Ammon's horn (tissue), 1 donor: ENCODE measurements around the gene PGLYRP4.

Experiments
- DNase-seq: peaks from one replicate; pipeline ENCODE4 v3.0.0-alpha.2; 2016; ENCODE audit warnings: low spot score

Gene PGLYRP4

GRCh38 chr1:153375511-153375910 lies 26.9 kb upstream of the PGLYRP4 start, which contains the start of gene S100A12:
TSS of gene S100A12 (minus strand) at chr1:153375621. CDS start at chr1:153374592, 1,029 bp downstream.
- no peak for DNase-seq

GRCh38 chr1:153374071-153374470 lies 25.4 kb upstream of the PGLYRP4 start:
- DNase-seq: no peak

DNA sequence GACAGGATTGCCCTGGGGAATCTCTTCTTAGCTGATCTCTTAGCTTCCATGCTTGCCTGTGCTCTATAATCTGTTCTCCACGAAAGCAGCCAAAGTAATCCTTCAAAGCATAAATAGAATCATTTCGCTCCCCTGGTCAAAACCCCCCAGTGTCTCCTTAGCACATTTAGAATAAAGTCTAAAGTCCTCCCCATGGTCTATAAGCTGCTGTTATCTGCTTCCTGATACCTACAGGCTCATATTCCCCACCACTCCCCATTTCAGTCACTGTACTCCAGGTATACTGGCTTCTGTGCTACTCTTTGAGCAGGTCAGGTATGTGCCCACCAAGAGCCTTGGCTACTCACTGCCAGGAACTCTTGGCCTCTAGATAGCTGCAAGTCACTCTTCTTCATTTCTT lies 23.9 kb upstream of the PGLYRP4 start:
- DNase-seq: no peak

GRCh38 chr1:153371231-153371630 lies 22.6 kb upstream of the PGLYRP4 start:
- no peak for DNase-seq

GRCh38 chr1:153370146-153370545 lies 21.5 kb upstream of the PGLYRP4 start:
- DNase-seq: no peak

GRCh38 chr1:153368495-153368894 lies 19.9 kb upstream of the PGLYRP4 start:
- DNase-seq: no peak

DNA sequence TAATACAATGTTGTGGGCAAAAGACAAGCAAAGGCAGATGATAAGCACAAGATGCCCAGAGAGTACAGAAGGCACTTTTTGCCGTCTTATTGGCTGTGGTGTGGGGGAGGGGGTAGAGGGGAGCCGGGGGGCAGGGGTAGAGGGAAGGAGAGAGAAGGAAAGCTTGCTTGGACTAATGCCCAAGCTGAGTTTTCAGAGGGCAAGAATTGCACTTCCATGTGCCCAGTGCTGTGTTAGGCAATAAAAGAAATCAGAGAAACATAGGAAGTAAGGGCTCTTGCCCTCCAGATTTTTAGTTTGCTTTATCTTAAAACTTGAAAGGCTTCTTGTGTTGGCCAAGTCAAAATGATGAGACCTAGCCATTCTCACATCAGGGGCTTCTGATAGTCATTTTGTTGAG lies 18.4 kb upstream of the PGLYRP4 start:
- no peak for DNase-seq

DNA sequence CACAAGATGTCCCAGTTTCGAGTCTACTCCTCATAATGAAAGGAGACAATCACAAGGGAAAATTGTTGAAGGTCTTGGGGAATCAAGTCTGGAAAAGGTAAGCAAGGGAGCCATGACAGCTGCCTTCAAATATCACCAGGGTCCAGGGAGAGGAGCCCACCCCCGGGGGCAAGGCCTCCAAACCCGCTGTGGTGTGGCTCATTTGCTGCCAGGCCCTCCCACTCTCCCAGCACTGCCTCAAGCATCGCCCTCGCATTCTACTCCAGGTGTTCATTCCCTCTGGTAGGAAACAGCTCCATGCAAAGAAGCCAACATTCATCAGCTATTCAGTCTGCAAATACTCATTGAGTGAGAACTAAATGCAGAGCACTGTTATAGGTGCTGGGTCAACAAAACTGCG lies 17.6 kb upstream of the PGLYRP4 start:
- no peak for DNase-seq

DNA sequence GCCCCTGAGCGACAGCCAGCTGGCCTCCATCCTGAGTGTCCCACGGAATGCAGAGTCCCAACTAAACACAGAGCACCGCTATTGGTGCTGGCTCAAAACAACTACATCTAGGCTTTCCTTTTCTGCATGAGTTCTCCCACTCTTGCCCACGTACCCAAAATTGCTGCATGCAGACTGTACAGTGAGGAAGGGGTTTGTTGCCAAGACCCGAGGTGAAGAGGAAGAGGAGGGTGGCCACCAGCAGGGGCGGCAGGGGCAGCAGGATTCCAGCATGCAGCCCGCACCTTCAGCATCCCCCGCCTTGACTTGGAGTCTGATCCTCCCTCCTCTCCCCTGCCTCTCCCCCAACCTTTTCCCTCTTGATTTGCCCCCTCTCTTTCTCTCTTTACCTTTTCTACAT lies 17.1 kb upstream of the PGLYRP4 start:
- no peak for DNase-seq

DNA sequence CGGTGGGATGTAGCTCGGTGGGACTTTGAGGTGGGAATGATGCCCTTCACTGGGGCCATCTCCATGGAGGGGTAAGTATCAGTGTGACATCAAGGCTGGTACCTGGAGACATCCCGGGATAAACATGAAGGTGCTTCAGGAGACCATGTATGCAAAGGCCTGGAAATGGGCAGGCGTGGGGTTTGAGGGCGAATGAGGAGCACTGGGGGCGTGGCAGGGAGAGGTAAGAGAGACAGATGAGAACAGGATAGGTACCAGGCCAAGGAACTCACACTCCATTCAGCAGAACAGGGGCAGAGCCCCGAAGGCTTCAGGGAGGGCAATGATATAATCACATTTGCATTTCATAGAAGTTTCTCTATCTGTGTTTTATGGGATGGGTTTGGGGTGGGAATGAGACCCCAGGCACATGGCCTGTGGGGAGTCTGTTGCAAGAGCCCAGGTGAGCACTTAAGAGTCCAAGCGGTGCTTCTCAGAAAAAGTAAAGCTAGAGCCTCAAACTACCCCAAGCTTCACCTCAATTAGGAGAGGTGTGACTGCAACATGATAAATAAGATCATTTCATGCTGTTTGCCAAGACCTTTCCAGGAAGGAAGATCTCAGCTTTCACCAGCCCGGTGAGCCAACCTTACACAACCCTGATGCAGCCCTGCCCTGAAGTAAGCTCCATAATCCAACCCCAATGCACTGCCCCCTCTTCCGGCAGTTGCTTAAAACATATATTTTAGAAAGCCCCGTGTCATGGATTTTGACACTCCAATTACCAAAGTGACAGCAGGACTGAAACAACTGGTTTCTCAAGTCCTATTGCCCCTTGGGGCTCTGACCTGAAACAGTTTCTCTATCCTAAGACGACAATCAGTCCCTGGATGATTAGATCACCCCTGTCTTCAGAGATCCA lies 16.4 kb upstream of the PGLYRP4 start:
- no peak for DNase-seq

GRCh38 chr1:153364156-153364555 lies 15.5 kb upstream of the PGLYRP4 start:
- DNase-seq: no peak

DNA sequence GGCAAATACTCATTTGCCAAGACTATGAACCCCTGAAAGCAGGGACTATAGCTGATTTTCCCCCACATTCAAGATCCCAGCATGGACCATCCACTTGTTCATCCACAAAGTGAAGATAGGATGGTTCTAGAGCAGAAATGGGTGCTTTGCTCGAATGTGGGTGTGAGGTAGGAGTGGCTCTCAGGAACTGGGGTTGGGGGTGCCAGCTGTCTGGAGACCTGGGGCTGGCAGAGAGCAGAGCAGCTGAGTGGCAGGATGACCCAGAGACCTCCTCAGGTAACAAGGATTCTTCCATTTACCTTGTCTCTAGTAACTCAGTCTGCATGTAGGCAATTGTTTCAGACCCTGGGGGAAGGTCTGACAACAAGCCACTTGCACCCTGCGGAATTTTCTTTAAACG lies 15.0 kb upstream of the PGLYRP4 start:
- DNase-seq: no peak

GRCh38 chr1:153362187-153362775 lies 13.6 kb upstream of the PGLYRP4 start:
- no peak for DNase-seq

- no peak for DNase-seq
These were observed 13.0 kb upstream of the PGLYRP4 start for GRCh38 chr1:153361480-153362109.

- no peak for DNase-seq
These were observed 12.2 kb upstream of the PGLYRP4 start for GRCh38 chr1:153360592-153361479.

DNA sequence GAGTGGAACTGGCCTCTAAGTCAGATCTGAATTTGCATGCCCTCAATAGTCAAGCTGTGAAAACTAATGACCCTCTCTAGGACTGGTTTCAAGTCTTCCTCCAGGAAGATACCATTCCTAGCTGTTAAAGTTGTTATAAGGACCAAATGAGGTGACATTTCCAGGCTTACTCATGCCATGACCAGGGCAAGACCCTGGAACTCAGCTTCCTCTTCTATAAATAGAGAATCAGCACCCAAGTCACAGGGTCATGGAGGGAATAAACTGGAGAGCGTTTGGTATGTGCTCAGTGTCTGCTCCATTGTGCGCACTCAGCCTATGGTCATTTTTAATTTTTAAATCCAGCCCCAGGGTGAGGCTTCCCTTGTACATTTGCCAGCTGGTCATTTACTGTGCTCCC lies 11.5 kb upstream of the PGLYRP4 start:
- no peak for DNase-seq

- no peak for DNase-seq
These were observed 10.6 kb upstream of the PGLYRP4 start for GRCh38 chr1:153359241-153359640.

GRCh38 chr1:153358691-153358975 lies 10.0 kb upstream of the PGLYRP4 start:
- DNase-seq: no peak

DNA sequence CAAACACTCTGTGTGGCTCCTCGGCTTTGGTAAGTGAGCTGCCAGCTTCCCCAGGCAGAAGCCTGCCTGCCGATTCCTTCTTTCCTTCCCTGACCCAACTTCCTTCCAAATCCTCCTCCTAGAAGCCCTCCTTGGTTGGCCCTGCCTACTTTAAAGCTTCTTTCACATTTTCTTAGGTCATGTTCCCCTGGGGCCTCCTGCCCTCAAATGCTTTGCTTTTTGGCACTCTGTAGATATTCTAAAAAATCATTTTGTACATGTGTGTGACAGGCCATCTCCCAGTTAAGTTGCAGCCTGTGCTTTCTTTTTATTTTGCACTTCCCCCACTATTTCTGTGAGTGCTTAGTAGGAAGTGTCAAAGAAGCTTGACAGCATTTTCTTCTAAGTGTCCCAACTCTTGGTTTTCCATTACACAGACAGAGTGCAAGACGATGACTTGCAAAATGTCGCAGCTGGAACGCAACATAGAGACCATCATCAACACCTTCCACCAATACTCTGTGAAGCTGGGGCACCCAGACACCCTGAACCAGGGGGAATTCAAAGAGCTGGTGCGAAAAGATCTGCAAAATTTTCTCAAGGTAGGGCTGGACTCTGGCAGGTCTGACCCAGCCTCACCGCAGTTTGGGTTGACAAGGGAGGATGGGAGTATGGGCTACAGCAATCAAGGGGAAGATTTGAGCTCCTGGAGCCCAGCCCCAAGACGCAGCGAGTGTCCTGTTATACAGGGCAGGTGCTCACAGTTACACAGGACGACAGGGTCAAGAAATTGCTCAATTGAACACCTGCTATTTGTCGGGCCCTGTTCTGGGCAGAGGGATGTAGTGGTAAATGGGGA lies 9.4 kb upstream of the PGLYRP4 start, which contains the start of gene S100A9:
TSS of gene S100A9 (plus strand) at position 2 of the 838 bp plus-strand sequence. CDS start at position 432, 430 bp downstream.
- no peak for DNase-seq

GRCh38 chr1:153357076-153357852 lies 8.6 kb upstream of the PGLYRP4 start:
- DNase-seq: peak; percentile 16
